HFF-Myc (cell line): ENCODE results near the gene BSDC1.

ENCODE experiments used
- DNase-seq: peaks from one replicate; pipeline ENCODE4 v3.0.0-alpha.2; 2011; ENCODE audit warnings: low read depth; ENCODE audit errors: extremely low read depth
- H3K4me3 ChIP-seq: replicated peaks from 2 replicates; pipeline ENCODE4 v1.5.1; 2011; ENCODE audit warnings: low read depth, mild to moderate bottlenecking, control low read depth, low read length
- TF ChIP-seq, protein P1 (sequence below): IDR thresholded peaks from 2 replicates; pipeline ENCODE4 v1.5.1; 2012; ENCODE audit warnings: mild to moderate bottlenecking, low read depth, low read length, control low read depth; ENCODE audit errors: missing control alignments

The BSDC1 gene

DNA sequence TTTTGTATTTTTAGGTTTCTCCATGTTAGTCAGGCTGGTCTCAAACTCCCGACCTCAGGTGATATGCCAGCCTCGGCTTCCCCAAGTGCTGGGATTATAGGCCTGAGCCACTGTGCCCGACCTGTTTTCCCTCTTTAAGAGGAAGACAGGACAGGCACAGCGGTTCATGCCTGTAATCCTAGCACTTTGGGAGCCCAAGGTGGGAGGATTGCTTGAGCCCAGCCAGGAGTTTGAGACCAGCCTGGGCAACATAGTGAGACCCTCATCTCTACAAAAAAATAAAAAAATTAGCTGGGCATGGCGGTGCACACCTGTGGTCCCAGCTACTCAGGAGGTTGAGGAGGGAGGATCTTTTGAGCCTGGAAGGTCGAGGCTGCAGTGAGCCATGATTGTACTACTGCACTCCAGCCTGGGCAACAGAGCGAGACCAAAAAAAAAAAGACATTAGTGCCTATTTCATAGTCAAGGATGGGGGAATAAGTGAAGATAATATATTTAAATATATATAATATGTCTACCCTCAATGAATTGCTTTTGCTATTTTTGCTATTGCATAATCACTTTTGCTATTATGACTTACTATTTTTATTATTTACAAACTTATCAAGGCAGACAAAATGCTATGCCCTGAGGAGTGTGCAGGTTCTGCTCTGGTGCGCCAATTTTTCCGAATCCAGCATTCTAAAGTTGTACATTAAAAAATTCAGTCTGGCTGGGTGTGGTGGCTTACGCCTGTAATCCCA is 75.9 kb downstream of the BSDC1 start:
- TF ChIP-seq, protein P1, sequence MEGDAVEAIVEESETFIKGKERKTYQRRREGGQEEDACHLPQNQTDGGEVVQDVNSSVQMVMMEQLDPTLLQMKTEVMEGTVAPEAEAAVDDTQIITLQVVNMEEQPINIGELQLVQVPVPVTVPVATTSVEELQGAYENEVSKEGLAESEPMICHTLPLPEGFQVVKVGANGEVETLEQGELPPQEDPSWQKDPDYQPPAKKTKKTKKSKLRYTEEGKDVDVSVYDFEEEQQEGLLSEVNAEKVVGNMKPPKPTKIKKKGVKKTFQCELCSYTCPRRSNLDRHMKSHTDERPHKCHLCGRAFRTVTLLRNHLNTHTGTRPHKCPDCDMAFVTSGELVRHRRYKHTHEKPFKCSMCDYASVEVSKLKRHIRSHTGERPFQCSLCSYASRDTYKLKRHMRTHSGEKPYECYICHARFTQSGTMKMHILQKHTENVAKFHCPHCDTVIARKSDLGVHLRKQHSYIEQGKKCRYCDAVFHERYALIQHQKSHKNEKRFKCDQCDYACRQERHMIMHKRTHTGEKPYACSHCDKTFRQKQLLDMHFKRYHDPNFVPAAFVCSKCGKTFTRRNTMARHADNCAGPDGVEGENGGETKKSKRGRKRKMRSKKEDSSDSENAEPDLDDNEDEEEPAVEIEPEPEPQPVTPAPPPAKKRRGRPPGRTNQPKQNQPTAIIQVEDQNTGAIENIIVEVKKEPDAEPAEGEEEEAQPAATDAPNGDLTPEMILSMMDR: no peak
- no peak overlapping the region for H3K4me3 ChIP-seq
- no peak for DNase-seq

- H3K4me3 ChIP-seq: no peak overlapping the region
- no peak for DNase-seq
- TF ChIP-seq, protein P1: no peak
Measured at GRCh38 chr1:32316903-32317277, 77.4 kb downstream of the BSDC1 start.
